ENCODE measurements around the gene MAP2K5. TPM values are rescaled to one million over a fixed set of nuclear protein-coding genes. Genes with fewer than 3 reads are reported as not detected.

Gene MAP2K5
- total and polyA plus RNA-seq, 2 experiments from 2014 or later, result 12.4 to 13.7 TPM

- no peaks in the 10 kb centered on the region for H3K79me2 ChIP-seq
- peak overlapping the region; percentile 39 for H2AFZ ChIP-seq
- TF ChIP-seq CTCF (IDR thresholded peaks at IDR 0.05; ENCODE audit: poor library complexity) (no peak), EZH2phosphoT487 (IDR thresholded peaks at IDR 0.05; ENCODE audit: low read depth, severe bottlenecking, unreplicated experiment) (no peak), EZH2 (IDR thresholded peaks at IDR 0.05; ENCODE audit: borderline replicate concordance) (no peak)
- no peaks in the 10 kb centered on the region for H3K9me2 ChIP-seq (replicated peaks; ENCODE audit: insufficient read depth)
- H3K9me3 ChIP-seq (ENCODE audit: low read depth), result no peaks in the 10 kb centered on the region
- peak overlapping the region; percentile 18 for H3K4me3 ChIP-seq
- H3K4me2 ChIP-seq, result peak overlapping the region; percentile 87
- no peaks in the 10 kb centered on the region for H3K36me3 ChIP-seq (replicated peaks; ENCODE audit: insufficient read depth, low read depth)
- WGBS (ENCODE audit: low lambda C conversion rate, missing lambda C conversion rate), result 8% methylated on average over 25 of the region's 25 CpGs
- peak; percentile 85 for DNase-seq (ENCODE audit: low spot score)
- peak overlapping the region; percentile 97 for H3K27ac ChIP-seq
- peaks cover 36% of the 10 kb centered on the region for H3K4me1 ChIP-seq (ENCODE audit: insufficient read depth)
- H4K20me1 ChIP-seq (ENCODE audit: insufficient read depth, poor library complexity, severe bottlenecking), result no peaks in the 10 kb centered on the region
- peaks cover 24% of the 10 kb centered on the region for H3K27me3 ChIP-seq
Measured at GRCh38 chr15:67838789-67839332, 296.4 kb downstream of the MAP2K5 start.

GRCh38 chr15:67839499-67839928 lies 297.0 kb downstream of the MAP2K5 start:
- no peaks in the 10 kb centered on the region for H3K79me2 ChIP-seq
- peaks cover 36% of the 10 kb centered on the region for H3K4me1 ChIP-seq (ENCODE audit: insufficient read depth)
- peaks cover 17% of the 10 kb centered on the region for H3K27me3 ChIP-seq
- H3K9me3 ChIP-seq (ENCODE audit: low read depth), result no peaks in the 10 kb centered on the region
- no peaks in the 10 kb centered on the region for H3K9me2 ChIP-seq (replicated peaks; ENCODE audit: insufficient read depth)
- WGBS (ENCODE audit: low lambda C conversion rate, missing lambda C conversion rate), result 7% methylated on average over 12 of the region's 12 CpGs
- H3K27ac ChIP-seq, result peak overlapping the region; percentile 97
- TF ChIP-seq EZH2phosphoT487 (IDR thresholded peaks at IDR 0.05; ENCODE audit: low read depth, severe bottlenecking, unreplicated experiment) (no peak), CTCF (IDR thresholded peaks at IDR 0.05; ENCODE audit: poor library complexity) (no peak), EZH2 (IDR thresholded peaks at IDR 0.05; ENCODE audit: borderline replicate concordance) (no peak)
- peak overlapping the region; percentile 34 for H2AFZ ChIP-seq
- H3K4me3 ChIP-seq, result peak overlapping the region; percentile 18
- H4K20me1 ChIP-seq (ENCODE audit: insufficient read depth, poor library complexity, severe bottlenecking), result no peaks in the 10 kb centered on the region
- no peak for DNase-seq (ENCODE audit: low spot score)
- H3K4me2 ChIP-seq, result peak overlapping the region; percentile 87
- no peaks in the 10 kb centered on the region for H3K36me3 ChIP-seq (replicated peaks; ENCODE audit: insufficient read depth, low read depth)

- TF ChIP-seq EZH2phosphoT487 (IDR thresholded peaks at IDR 0.05; ENCODE audit: low read depth, severe bottlenecking, unreplicated experiment) (no peak), EZH2 (IDR thresholded peaks at IDR 0.05; ENCODE audit: borderline replicate concordance) (no peak), CTCF (IDR thresholded peaks at IDR 0.05; ENCODE audit: poor library complexity) (no peak)
- H3K4me1 ChIP-seq (ENCODE audit: insufficient read depth), result peaks cover 32% of the 10 kb centered on the region
- peak within 1 kb of the TSS; percentile 87 for H3K4me2 ChIP-seq
- peaks cover 11% of the 10 kb centered on the region for H3K27me3 ChIP-seq
- peak within 1 kb of the TSS; percentile 97 for H3K27ac ChIP-seq
- DNase-seq (ENCODE audit: low spot score), result peak; percentile 95
- no peaks in the 10 kb centered on the region for H3K79me2 ChIP-seq
- WGBS (ENCODE audit: low lambda C conversion rate, missing lambda C conversion rate), result 1% methylated on average over 62 of the region's 62 CpGs
- H3K9me3 ChIP-seq (ENCODE audit: low read depth), result no peaks in the 10 kb centered on the region
- no peaks in the 10 kb centered on the region for H3K36me3 ChIP-seq (replicated peaks; ENCODE audit: insufficient read depth, low read depth)
- peak within 1 kb of the TSS; percentile 84 for H3K4me3 ChIP-seq
- H4K20me1 ChIP-seq (ENCODE audit: insufficient read depth, poor library complexity, severe bottlenecking), result no peaks in the 10 kb centered on the region
- peak within 1 kb of the TSS; percentile 89 for H2AFZ ChIP-seq
- H3K9me2 ChIP-seq (replicated peaks; ENCODE audit: insufficient read depth), result no peaks in the 10 kb centered on the region
Measured at GRCh38 chr15:67839929-67840748, 297.6 kb downstream of the MAP2K5 start, which contains the start of gene RNU6-1. TSS of gene RNU6-1 (minus strand) at chr15:67840045.
